K562 (cell line): Measurements from ENCODE around the gene SLC35G3.
"Not testable (repeated sequence)": the region's sequence is repeated elsewhere in the genome, so short reads cannot be mapped to it uniquely, and the experiment has no call there.

Experiments
- NBN ChIP-seq: fragments of 450-650 bp; IDR thresholded peaks from 2 replicates; pipeline ENCODE4 v1.6.1; 2016; ENCODE audit warnings: low read depth, mild to moderate bottlenecking
- ZNF175 ChIP-seq: fragments of 200-800 bp; sonication (Bioruptor generic); IDR thresholded peaks from 2 replicates; pipeline ENCODE4 v1.6.1; 2016; ENCODE audit warnings: low read depth, mild to moderate bottlenecking, missing genetic modification characterization, missing compliant biosample characterization
- ZNF41 ChIP-seq: fragments of 250-450 bp; sonication (Bioruptor Pico); conservative IDR thresholded peaks from 2 replicates; pipeline ENCODE4 v1.4.0; 2020; ENCODE audit warnings: mild to moderate bottlenecking

GRCh38 chr17:35151080-35151479 is 43.1 kb downstream of the SLC35G3 start:
- not testable (repeated sequence) for TF ChIP-seq NBN; ZNF41; ZNF175 (CRISPR knock-in tag)
